ENCODE data around the gene BLM.

BLM gene

GRCh38 chr15:90677807-90678790 lies 39.0 kb upstream of the BLM start:
- H3K27ac ChIP-seq: no peak overlapping the region
- no peak overlapping the region for H3K4me3 ChIP-seq (ENCODE audit: low read depth, low read length)
- no peaks in the 10 kb centered on the region for H3K27me3 ChIP-seq (ENCODE audit: insufficient read depth, low read depth, severe bottlenecking)
- H3K36me3 ChIP-seq: no peaks in the 10 kb centered on the region
- no peak for DNase-seq
- H3K9me3 ChIP-seq (ENCODE audit: severe bottlenecking): no peaks in the 10 kb centered on the region
- TF ChIP-seq CTCF (IDR thresholded peaks at IDR 0.05; ENCODE audit: low read depth, low read length): no peak

GRCh38 chr15:90679959-90680358 lies 37.2 kb upstream of the BLM start:
- Histone ChIP-seq H3K4me3 (ENCODE audit: low read depth, low read length) (no peak overlapping the region), H3K9me3 (ENCODE audit: severe bottlenecking) (no peaks in the 10 kb centered on the region), H3K27me3 (ENCODE audit: insufficient read depth, low read depth, severe bottlenecking) (no peaks in the 10 kb centered on the region), H3K27ac (no peak overlapping the region), H3K36me3 (no peaks in the 10 kb centered on the region)
- no peak for TF ChIP-seq CTCF (IDR thresholded peaks at IDR 0.05; ENCODE audit: low read depth, low read length)
- DNase-seq: no peak

- H3K27ac ChIP-seq: no peak overlapping the region
- H3K4me3 ChIP-seq (ENCODE audit: low read depth, low read length): no peak overlapping the region
- TF ChIP-seq CTCF (IDR thresholded peaks at IDR 0.05; ENCODE audit: low read depth, low read length): no peak
- DNase-seq: no peak
- no peaks in the 10 kb centered on the region for H3K36me3 ChIP-seq
- H3K27me3 ChIP-seq (ENCODE audit: insufficient read depth, low read depth, severe bottlenecking): no peaks in the 10 kb centered on the region
- no peaks in the 10 kb centered on the region for H3K9me3 ChIP-seq (ENCODE audit: severe bottlenecking)
Observed at GRCh38 chr15:90680371-90680935, 36.7 kb upstream of the BLM start.

GRCh38 chr15:90681056-90681455 lies 36.1 kb upstream of the BLM start:
- Histone ChIP-seq H3K27ac (no peak overlapping the region), H3K9me3 (ENCODE audit: severe bottlenecking) (no peaks in the 10 kb centered on the region), H3K4me3 (ENCODE audit: low read depth, low read length) (no peak overlapping the region), H3K27me3 (ENCODE audit: insufficient read depth, low read depth, severe bottlenecking) (no peaks in the 10 kb centered on the region), H3K36me3 (no peaks in the 10 kb centered on the region)
- TF ChIP-seq CTCF (IDR thresholded peaks at IDR 0.05; ENCODE audit: low read depth, low read length): no peak
- no peak for DNase-seq

GRCh38 chr15:90681480-90681879 lies 35.7 kb upstream of the BLM start:
- H3K36me3 ChIP-seq: no peaks in the 10 kb centered on the region
- no peaks in the 10 kb centered on the region for H3K27me3 ChIP-seq (ENCODE audit: insufficient read depth, low read depth, severe bottlenecking)
- H3K27ac ChIP-seq: no peak overlapping the region
- H3K9me3 ChIP-seq (ENCODE audit: severe bottlenecking): no peaks in the 10 kb centered on the region
- no peak overlapping the region for H3K4me3 ChIP-seq (ENCODE audit: low read depth, low read length)
- no peak for TF ChIP-seq CTCF (IDR thresholded peaks at IDR 0.05; ENCODE audit: low read depth, low read length)
- DNase-seq: no peak
